Neural crest cell (in vitro differentiated cells): Measurements from ENCODE around the gene ARNT2. TPM values are rescaled to one million over a fixed set of nuclear protein-coding genes. Genes with fewer than 3 reads are reported as not detected.

Experiments used
- DNase-seq: peaks from one replicate; pipeline ENCODE4 v3.0.0; 2021; ENCODE audit warnings: low read depth, mixed read lengths, low spot score
- H3K27ac Mint-ChIP-seq: one replicate; pipeline ENCODE4 v1.8.0; 2021; ENCODE audit warnings: mild to moderate bottlenecking, mixed read lengths; ENCODE audit not compliant: unreplicated experiment
- H3K27me3 Mint-ChIP-seq: 2 replicates; pipeline ENCODE4 v1.8.0; 2021; ENCODE audit warnings: low read depth, mild to moderate bottlenecking, mixed read lengths
- H3K36me3 Mint-ChIP-seq: 2 replicates; pipeline ENCODE4 v1.8.0; 2021; ENCODE audit warnings: low read depth, mild to moderate bottlenecking, mixed read lengths
- H3K4me1 Mint-ChIP-seq: 2 replicates; pipeline ENCODE4 v1.8.0; 2021; ENCODE audit warnings: mixed read lengths
- H3K4me3 Mint-ChIP-seq: one replicate; pipeline ENCODE4 v1.8.0; 2021; ENCODE audit warnings: mild to moderate bottlenecking, mixed read lengths
- H3K9me3 Mint-ChIP-seq: 2 replicates; pipeline ENCODE4 v1.8.0; 2021; ENCODE audit warnings: mixed read lengths
- total RNA-seq: library from RNA; stranded (reverse); gene quantifications from 2 replicates; pipeline ENCODE4 v1.2.1, GENCODE V29; 2021
- TF ChIP-seq, protein P1 (sequence below): fragments of 200-600 bp; sonication (generic); conservative IDR thresholded peaks from 2 replicates; pipeline ENCODE4 v1.5.0; 2021; ENCODE audit warnings: antibody characterized with exemption, mild to moderate bottlenecking

Gene ARNT2
- total RNA-seq, 1 donor from 2014 or later = 58.3 TPM

DNA sequence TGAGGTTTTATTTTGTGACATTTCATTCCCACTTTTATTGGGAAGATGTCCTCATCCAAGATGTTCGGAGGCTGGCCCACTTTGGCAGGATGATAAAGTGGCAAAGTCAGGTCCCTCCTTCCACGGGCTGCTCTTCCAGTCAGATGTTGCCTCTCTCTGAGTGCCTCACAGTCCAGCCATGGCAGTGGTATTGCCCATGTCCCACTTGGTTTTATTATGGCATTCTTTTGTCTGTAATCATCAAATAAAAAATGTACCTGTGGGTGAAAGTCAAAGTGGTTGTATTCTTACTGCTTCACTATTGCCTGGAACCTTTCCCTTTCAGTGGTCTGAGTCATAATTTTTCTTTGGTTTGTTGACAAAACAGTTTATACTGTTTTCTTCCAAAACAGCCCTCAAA, 20.2 kb downstream of the ARNT2 start:
- H3K27ac Mint-ChIP-seq = no peak overlapping the region
- H3K9me3 Mint-ChIP-seq = peaks cover 2% of the 10 kb centered on the region
- H3K36me3 Mint-ChIP-seq = peaks cover 5% of the 10 kb centered on the region

DNA sequence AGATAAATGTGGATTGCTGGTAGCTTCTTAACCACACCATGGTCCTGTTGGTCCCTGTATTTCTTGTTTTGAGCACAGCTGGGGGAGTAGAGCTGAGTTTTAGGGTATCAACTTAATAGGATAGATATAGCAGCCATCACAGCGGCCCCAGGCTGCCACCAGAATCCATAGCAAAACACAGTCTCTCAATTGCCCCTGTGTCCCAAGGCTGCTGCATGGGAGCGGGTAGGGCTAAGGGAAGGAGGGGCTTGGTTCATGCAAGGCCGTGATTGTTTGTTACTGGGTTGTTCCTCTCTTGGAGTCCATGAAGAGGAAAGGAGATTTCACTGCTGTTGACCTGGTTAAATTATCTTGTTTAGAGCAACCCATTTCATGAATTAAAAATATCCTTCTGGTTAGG, 22.1 kb downstream of the ARNT2 start:
- H3K9me3 Mint-ChIP-seq = no peaks in the 10 kb centered on the region
- peaks cover 2% of the 10 kb centered on the region for H3K36me3 Mint-ChIP-seq
- no peak overlapping the region for H3K27ac Mint-ChIP-seq
- H3K27me3 Mint-ChIP-seq = no peaks in the 10 kb centered on the region
- TF ChIP-seq, protein P1, sequence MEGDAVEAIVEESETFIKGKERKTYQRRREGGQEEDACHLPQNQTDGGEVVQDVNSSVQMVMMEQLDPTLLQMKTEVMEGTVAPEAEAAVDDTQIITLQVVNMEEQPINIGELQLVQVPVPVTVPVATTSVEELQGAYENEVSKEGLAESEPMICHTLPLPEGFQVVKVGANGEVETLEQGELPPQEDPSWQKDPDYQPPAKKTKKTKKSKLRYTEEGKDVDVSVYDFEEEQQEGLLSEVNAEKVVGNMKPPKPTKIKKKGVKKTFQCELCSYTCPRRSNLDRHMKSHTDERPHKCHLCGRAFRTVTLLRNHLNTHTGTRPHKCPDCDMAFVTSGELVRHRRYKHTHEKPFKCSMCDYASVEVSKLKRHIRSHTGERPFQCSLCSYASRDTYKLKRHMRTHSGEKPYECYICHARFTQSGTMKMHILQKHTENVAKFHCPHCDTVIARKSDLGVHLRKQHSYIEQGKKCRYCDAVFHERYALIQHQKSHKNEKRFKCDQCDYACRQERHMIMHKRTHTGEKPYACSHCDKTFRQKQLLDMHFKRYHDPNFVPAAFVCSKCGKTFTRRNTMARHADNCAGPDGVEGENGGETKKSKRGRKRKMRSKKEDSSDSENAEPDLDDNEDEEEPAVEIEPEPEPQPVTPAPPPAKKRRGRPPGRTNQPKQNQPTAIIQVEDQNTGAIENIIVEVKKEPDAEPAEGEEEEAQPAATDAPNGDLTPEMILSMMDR = no peak
- no peak overlapping the region for H3K4me3 Mint-ChIP-seq
- H3K4me1 Mint-ChIP-seq = peaks cover 30% of the 10 kb centered on the region
- DNase-seq = no peak

More for the DNA sequence above, 20.2 kb downstream of the ARNT2 start:
- DNase-seq = no peak
- peaks cover 19% of the 10 kb centered on the region for H3K4me1 Mint-ChIP-seq
- H3K27me3 Mint-ChIP-seq = no peaks in the 10 kb centered on the region
- no peak overlapping the region for H3K4me3 Mint-ChIP-seq
- TF ChIP-seq, protein P1 = no peak

DNA sequence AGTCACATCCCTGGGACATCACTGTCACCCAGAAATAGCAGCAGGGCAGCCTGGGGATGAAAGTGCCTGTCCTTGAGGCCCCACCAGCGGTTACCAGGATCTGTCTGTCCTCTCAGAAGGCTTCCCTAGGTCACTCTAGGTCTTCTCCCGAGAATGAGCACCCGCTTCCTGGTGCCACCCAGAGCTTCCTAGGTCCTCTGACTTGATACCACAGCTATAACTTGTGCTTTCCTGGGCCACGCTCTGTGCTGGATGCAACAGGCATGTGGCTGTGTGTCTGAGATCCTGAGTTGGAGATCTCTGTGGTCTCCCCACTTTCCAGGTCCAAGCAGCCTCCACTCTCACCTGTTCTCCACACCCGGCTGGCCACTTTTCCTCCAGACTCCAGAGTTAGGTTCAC, 25.8 kb downstream of the ARNT2 start:
- no peak overlapping the region for H3K4me3 Mint-ChIP-seq
- H3K36me3 Mint-ChIP-seq = peaks cover 2% of the 10 kb centered on the region
- DNase-seq = no peak
- H3K27me3 Mint-ChIP-seq = no peaks in the 10 kb centered on the region
- TF ChIP-seq, protein P1 = no peak
- H3K9me3 Mint-ChIP-seq = no peaks in the 10 kb centered on the region
- H3K27ac Mint-ChIP-seq = no peak overlapping the region
- H3K4me1 Mint-ChIP-seq = peaks cover 48% of the 10 kb centered on the region

DNA sequence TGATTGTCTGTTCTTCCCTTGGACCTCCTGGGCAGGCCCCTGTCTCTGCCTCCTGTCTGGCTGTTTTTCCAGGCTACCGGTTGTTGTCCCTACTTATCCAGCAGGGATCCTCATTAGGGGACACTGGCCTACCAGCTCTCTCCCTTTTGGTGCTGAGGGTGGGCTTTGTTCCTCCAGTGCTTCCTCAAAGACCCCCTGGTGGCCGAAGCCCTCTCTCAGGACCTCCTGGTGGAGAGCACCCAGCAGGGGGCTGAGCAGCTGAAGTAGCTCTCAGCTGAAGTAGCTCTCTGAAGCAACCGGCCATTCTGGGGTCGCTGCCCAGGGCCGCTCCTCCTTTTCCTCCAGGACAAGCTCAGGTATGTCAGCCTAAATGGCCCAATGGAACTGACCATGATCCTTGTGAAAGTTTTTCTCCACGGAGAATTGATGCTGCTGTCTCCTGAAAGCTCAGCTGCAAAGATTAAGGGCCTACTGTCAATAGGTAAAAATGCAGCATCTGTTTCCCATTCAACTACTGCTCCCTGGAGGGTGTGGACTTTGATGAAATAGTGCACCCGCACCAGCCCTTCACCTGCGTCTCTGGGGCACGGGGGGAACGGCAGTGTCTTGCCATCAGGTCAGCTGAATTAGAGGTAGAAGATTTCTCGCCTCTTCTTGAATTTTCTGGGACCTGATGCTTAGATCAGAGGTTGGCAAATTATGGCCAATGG, 27.6 kb downstream of the ARNT2 start:
- peaks cover 2% of the 10 kb centered on the region for H3K36me3 Mint-ChIP-seq
- H3K4me1 Mint-ChIP-seq = peaks cover 49% of the 10 kb centered on the region
- DNase-seq = no peak
- no peaks in the 10 kb centered on the region for H3K9me3 Mint-ChIP-seq
- TF ChIP-seq, protein P1 = peak; percentile 14
- no peaks in the 10 kb centered on the region for H3K27me3 Mint-ChIP-seq
- H3K4me3 Mint-ChIP-seq = no peak overlapping the region
- H3K27ac Mint-ChIP-seq = no peak overlapping the region

DNA sequence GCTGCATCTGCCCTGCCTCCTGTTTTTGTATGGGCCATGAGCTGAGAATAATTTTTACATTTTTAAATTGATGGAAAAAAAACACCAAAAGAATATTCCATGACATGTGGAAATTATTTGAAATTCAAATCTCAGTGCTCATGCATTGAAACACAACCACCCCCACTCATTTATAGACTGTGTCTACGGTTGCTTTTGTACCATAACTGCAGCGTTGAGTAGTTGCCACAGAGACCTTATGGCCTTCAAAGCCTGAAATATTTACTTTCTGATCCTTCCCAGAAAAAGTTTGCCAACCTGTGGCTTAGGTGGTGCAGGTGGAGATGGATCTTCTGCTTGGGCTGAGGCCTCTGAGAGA, 28.1 kb downstream of the ARNT2 start:
- no peak overlapping the region for H3K27ac Mint-ChIP-seq
- H3K36me3 Mint-ChIP-seq = peaks cover under 1% of the 10 kb centered on the region
- no peaks in the 10 kb centered on the region for H3K27me3 Mint-ChIP-seq
- no peak overlapping the region for H3K4me3 Mint-ChIP-seq
- TF ChIP-seq, protein P1 = no peak
- DNase-seq = no peak
- H3K9me3 Mint-ChIP-seq = no peaks in the 10 kb centered on the region
- peaks cover 51% of the 10 kb centered on the region for H3K4me1 Mint-ChIP-seq
